Cardiac fibroblast (primary cell): ENCODE results near the gene PEX11B.

Experiments
- DNase-seq, 2 donors: peaks; one replicate each; pipeline versions ENCODE4 v3.0.0 to v3.0.0-alpha.2; 2010; ENCODE audit warnings: low read depth in 2 of 2
- H3K4me3 ChIP-seq, 2 donors: replicated peaks in 1 of 2; 1 replicate in 1 of 2; 2 replicates in 1 of 2; pipeline ENCODE4 v1.5.1; 2011; ENCODE audit warnings: low read depth in 2 of 2, low read length in 2 of 2, mild to moderate bottlenecking in 2 of 2, moderate library complexity in 1 of 2
- TF ChIP-seq, protein P1 (sequence below): IDR thresholded peaks from one replicate; pipeline ENCODE4 v1.5.1; 2011; ENCODE audit warnings: low read depth, mild to moderate bottlenecking, low read length, inconsistent platforms

PEX11B gene

DNA sequence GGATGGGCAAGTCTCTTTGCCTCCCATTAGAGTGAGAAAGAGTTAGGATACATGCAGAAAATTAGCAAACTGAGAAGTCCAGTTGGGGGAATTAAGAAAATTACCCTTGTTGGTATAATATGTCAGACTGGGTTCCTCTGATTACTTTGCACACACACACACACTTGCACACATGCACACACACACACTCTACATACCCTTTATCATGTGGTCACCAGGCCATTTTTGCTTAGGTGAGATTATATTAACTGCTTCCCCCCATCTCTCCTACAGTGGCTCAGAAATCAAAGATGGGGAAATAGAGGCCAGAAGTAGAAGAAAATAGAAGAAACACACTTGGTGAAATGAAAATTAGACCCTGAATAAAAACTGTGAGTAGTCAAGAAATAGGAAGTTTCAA, 40.2 kb upstream of the PEX11B start:
- TF ChIP-seq, protein P1, sequence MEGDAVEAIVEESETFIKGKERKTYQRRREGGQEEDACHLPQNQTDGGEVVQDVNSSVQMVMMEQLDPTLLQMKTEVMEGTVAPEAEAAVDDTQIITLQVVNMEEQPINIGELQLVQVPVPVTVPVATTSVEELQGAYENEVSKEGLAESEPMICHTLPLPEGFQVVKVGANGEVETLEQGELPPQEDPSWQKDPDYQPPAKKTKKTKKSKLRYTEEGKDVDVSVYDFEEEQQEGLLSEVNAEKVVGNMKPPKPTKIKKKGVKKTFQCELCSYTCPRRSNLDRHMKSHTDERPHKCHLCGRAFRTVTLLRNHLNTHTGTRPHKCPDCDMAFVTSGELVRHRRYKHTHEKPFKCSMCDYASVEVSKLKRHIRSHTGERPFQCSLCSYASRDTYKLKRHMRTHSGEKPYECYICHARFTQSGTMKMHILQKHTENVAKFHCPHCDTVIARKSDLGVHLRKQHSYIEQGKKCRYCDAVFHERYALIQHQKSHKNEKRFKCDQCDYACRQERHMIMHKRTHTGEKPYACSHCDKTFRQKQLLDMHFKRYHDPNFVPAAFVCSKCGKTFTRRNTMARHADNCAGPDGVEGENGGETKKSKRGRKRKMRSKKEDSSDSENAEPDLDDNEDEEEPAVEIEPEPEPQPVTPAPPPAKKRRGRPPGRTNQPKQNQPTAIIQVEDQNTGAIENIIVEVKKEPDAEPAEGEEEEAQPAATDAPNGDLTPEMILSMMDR, result no peak
- H3K4me3 ChIP-seq, result no peak overlapping the region
- no peak for DNase-seq

DNA sequence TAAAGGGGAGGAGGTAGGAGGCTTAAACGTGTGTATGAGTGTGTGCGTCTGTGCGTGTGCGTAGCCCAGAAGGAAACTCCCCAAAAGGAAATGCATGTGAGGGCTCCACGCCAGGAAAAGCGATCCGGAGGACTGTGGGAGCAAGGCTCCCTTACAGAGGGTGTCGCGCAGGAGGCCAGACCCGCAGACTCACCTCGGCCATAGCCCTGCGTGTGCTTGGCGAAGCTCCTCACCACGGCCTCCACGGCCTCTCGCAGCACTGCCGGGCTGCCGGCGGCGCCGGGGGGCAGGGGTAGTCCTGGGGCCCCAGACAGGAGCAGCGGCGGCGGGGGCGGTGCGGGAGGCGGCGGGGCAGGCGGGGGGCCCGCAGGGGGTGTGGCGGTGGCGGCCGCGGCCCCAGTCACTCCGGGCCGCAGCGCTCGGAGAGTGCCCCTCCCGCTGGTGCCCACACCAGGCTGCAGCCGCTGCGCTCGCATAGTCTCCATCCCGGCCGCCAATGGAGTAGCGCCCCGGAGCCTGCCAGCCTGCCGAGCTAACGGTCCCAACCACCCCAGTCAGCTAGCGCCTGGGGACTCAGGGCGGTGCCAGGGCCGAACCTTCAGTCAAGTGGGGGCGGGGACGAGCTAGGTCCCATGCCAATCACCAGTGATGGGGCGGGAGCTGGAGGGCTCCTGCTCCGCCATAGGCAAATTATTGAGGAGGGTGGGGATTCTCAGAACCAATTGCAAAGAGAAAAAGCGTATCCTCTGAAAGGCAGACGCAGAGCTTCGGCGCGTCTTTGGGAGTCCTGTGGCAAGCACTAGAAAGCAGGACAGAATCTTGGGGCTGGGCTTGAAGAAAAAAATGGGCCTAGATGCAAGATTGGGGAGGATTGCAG, 39.2 kb upstream of the PEX11B start, which contains the start of gene LIX1L:
Gene LIX1L, minus strand, starts transcription at position 575 of the 877 bp plus-strand sequence. Its CDS starts 90 bp downstream, at position 485.
- peak; percentile 98 for DNase-seq
- TF ChIP-seq, protein P1, result no peak
- H3K4me3 ChIP-seq, result peak within 1 kb of the TSS; percentile 70 to 81

DNA sequence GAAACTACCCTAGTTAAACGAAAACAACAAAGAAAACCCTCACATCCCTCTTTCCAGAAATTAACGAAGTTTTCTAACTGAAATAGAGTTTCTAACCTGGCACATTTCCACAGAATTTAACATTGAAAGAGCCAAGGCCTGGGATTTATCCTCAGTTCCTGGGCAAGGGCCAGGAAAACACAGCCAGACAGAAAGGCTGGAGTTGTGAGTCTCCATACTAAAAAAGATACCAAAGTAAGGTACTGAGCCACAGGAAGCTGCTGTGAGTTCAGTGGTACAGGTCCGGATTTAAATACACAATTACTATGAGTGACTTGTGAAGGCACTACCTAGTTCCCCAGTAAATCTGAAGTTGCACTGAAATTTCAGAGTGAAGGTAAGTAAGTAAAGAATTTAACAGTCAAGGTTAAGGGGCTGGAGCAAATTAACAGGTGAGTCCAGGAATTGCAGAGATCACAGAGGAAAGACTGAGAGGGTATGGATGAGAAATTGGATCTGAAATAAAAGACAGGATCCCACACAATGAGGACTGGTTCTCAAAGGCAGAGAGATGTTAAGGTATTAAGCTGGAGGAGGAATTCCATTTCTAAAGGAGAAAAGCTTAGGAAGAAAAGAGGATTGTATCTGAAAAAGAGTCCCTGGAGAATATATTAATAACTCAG, 38.4 kb upstream of the PEX11B start:
- DNase-seq, result peak; percentile 31 to 85
- TF ChIP-seq, protein P1, result no peak
- peak overlapping the region; percentile 70 to 81 for H3K4me3 ChIP-seq

DNA sequence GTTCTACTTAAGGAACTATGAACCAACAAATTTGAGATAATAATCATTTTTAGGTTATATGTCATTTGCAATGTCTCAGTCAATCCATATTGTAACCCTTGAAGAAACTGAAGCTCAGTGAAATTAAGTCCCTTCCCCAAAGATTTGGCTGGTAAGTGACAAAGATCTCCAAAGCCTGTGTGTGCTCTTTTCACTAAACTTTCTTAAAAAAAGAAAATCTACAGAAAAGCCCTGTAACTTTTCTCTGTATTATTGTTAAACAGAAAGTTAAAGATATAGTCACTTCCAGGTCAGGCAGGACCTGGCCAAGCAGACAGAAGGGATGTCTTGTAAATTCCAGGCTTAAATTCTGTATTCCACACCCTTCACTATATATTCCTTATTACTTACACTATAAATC, 37.8 kb upstream of the PEX11B start:
- DNase-seq, result no peak
- H3K4me3 ChIP-seq, result peak overlapping the region; percentile 70 to 81
- TF ChIP-seq, protein P1, result no peak

DNA sequence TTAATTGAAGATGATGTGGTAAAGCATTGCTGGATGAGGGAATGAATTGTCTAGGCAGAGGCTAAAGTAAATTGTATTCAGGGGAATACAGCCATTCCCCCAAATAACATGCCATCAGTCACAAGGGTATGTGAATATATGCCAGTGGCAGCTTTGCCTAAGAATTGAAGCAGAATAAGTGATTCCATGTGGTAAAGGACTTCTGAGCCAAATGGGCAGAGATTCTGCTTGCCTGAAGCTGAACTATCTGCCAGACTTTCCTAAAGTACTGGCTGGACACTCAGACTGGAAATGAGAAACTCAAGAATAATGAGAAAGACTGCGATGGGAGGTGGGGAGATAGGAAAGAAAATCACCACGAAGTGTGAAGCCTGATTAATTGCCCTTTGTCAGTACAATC, 36.9 kb upstream of the PEX11B start:
- H3K4me3 ChIP-seq, result peak overlapping the region in 1 of 2 donors; percentile 81
- peak in 1 of 2 donors; percentile 52 for DNase-seq
- TF ChIP-seq, protein P1, result no peak

DNA sequence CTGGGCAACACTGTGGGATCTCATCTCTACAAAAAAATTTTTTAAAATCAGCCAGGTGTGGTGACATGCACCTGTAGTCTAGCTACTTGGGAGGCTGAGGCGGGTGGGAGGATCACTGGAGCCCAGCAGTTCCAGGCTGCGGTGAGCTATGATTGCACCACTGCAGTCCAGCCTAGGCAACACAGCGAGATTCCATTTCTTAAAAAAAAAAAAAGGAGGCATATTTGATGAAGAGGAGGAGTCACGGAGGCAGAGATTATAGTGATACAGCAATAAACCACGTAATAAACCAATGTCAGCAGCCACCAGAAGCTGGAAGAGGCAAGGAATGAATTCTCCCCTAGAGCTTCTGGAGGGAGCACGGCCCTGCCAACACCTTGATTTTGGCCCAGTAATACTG, 35.3 kb upstream of the PEX11B start:
- H3K4me3 ChIP-seq, result no peak overlapping the region
- TF ChIP-seq, protein P1, result no peak
- DNase-seq, result no peak
